Fibroblast of lung (primary cell): Measurements from ENCODE around the gene ITGB7. TPM values are rescaled to one million over a fixed set of nuclear protein-coding genes. Genes with fewer than 3 reads are reported as not detected.

Experiments
- DNase-seq, 2 donors: peaks; one replicate each; pipeline versions ENCODE4 v3.0.0 to v3.0.0-alpha.2; 2010; ENCODE audit warnings: low read depth in 2 of 2
- H2AFZ ChIP-seq: 2 replicates; pipeline ENCODE4 v1.5.1; 2012; ENCODE audit warnings: low read length, control low read depth, inconsistent platforms
- H3K27ac ChIP-seq: 2 replicates; pipeline ENCODE4 v1.5.1; 2011; ENCODE audit warnings: low read length, control low read depth; ENCODE audit not compliant: insufficient read depth
- H3K27me3 ChIP-seq: 2 replicates; pipeline ENCODE4 v1.5.1; 2011; ENCODE audit warnings: mild to moderate bottlenecking, low read length; ENCODE audit not compliant: control insufficient read depth, insufficient read depth
- H3K36me3 ChIP-seq: 2 replicates; pipeline ENCODE4 v1.5.1; 2011; ENCODE audit warnings: low read length; ENCODE audit not compliant: control insufficient read depth, insufficient read depth
- H3K4me1 ChIP-seq: 2 replicates; pipeline ENCODE4 v1.5.1; 2011; ENCODE audit warnings: low read length; ENCODE audit not compliant: control insufficient read depth, insufficient read depth; ENCODE audit errors: extremely low read depth
- H3K4me2 ChIP-seq: 2 replicates; pipeline ENCODE4 v1.5.1; 2011; ENCODE audit warnings: low read length, control low read depth; ENCODE audit not compliant: insufficient read depth; ENCODE audit errors: extremely low read depth
- H3K4me3 ChIP-seq, 4 experiments: fragments of 200-600 bp in 1 of 4; sonication (generic) in 1 of 4; replicated peaks in 1 of 4; 2 replicates each; pipeline ENCODE4 v1.5.1; 2011 to 2016; ENCODE audit warnings: low read length in 4 of 4, low read depth in 3 of 4, mild to moderate bottlenecking in 3 of 4, control low read depth in 2 of 4, inconsistent platforms in 1 of 4, mixed read lengths in 1 of 4; ENCODE audit not compliant: insufficient read depth in 1 of 4; ENCODE audit errors: control extremely low read depth in 1 of 4
- H3K79me2 ChIP-seq: 2 replicates; pipeline ENCODE4 v1.5.1; 2012; ENCODE audit warnings: mild to moderate bottlenecking, low read length, inconsistent platforms; ENCODE audit not compliant: control insufficient read depth, insufficient read depth
- H3K9ac ChIP-seq: 2 replicates; pipeline ENCODE4 v1.5.1; 2011; ENCODE audit warnings: mild to moderate bottlenecking, low read length, control low read depth; ENCODE audit not compliant: insufficient read depth
- H3K9me3 ChIP-seq: 2 replicates; pipeline ENCODE4 v1.5.1; 2012; ENCODE audit warnings: low read depth, low read length; ENCODE audit not compliant: control insufficient read depth, insufficient read depth
- H4K20me1 ChIP-seq: 2 replicates; pipeline ENCODE4 v1.5.1; 2011; ENCODE audit warnings: low read length; ENCODE audit not compliant: control insufficient read depth, insufficient read depth; ENCODE audit errors: extremely low read depth
- CTCF ChIP-seq, 2 donors: IDR thresholded peaks in 1 of 2; conservative IDR thresholded peaks in 1 of 2; 1 replicate in 1 of 2; 2 replicates in 1 of 2; pipeline ENCODE4 v1.5.1; 2011 to 2012; ENCODE audit warnings: low read length in 2 of 2, control low read depth in 1 of 2, inconsistent platforms in 1 of 2, low read depth in 1 of 2, mild to moderate bottlenecking in 1 of 2
- EZH2 ChIP-seq: IDR thresholded peaks from 2 replicates; pipeline ENCODE4 v1.5.1; 2012; ENCODE audit warnings: low read length, control low read depth, mild to moderate bottlenecking; ENCODE audit errors: missing control alignments
- polyA minus RNA-seq: library from RNA; depleted of rRNA, polyadenylated mRNA; stranded (reverse); fragments of >200 nt; gene quantifications from 2 replicates; pipeline ENCODE4 v1.2.3, GENCODE V29; 2011; ENCODE audit warnings: low replicate concordance
- polyA plus RNA-seq, 2 donors: library from polyadenylated mRNA; depleted of rRNA in 1 of 2; stranded (reverse) in 1 of 2; unstranded in 1 of 2; fragments of >200 nt; gene quantifications; 2 replicates each; pipeline ENCODE4 v1.2.1, GENCODE V29; 2011 to 2012; ENCODE audit warnings: missing spikeins in 1 of 2
- total RNA-seq: library from RNA; depleted of rRNA; stranded (reverse); fragments of >200 nt; gene quantifications from 2 replicates; pipeline ENCODE4 v1.2.1, GENCODE V29; 2014

ITGB7 gene
- total RNA-seq: 0.26 and 0.50 TPM in 2 replicates
- 0.15 and 0.20 TPM in 2 replicates for polyA plus RNA-seq
- 0.22 and 0.38 TPM in 2 replicates for polyA plus RNA-seq (2012)
- not detected in 2 replicates for polyA minus RNA-seq

GRCh38 chr12:53207042-53207441, at the start of gene ITGB7:
Gene ITGB7, minus strand, starts transcription at chr12:53207251. Its CDS starts 6,808 bp downstream, at chr12:53200443.
- H4K20me1 ChIP-seq: no peaks in the 10 kb centered on the region
- H2AFZ ChIP-seq: no peak within 1 kb of the TSS
- no peaks in the 10 kb centered on the region for H3K27me3 ChIP-seq
- H3K79me2 ChIP-seq: no peaks in the 10 kb centered on the region
- no peak within 1 kb of the TSS for H3K4me3 ChIP-seq
- H3K36me3 ChIP-seq: peaks cover 16% of the 10 kb centered on the region
- H3K9me3 ChIP-seq: no peaks in the 10 kb centered on the region
- H3K4me2 ChIP-seq: no peak within 1 kb of the TSS
- DNase-seq: no peak
- H3K27ac ChIP-seq: peak within 1 kb of the TSS; percentile 53
- TF ChIP-seq EZH2 (no peak), CTCF (conservative IDR thresholded peaks at IDR 0.05 in 1 of 2, IDR thresholded peaks at IDR 0.05 in 1 of 2; ENCODE audit: low read depth in 1 of 2, low read length in 2 of 2) (no peak)
- H3K4me1 ChIP-seq: peaks cover 7% of the 10 kb centered on the region
- no peak within 1 kb of the TSS for H3K9ac ChIP-seq

- H3K9me3 ChIP-seq: no peaks in the 10 kb centered on the region
- no peaks in the 10 kb centered on the region for H3K27me3 ChIP-seq
- peaks cover 11% of the 10 kb centered on the region for H3K4me1 ChIP-seq
- H2AFZ ChIP-seq: no peak overlapping the region
- peaks cover 8% of the 10 kb centered on the region for H3K36me3 ChIP-seq
- H3K27ac ChIP-seq: no peak overlapping the region
- H3K79me2 ChIP-seq: peaks cover 18% of the 10 kb centered on the region
- H3K9ac ChIP-seq: no peak overlapping the region
- no peaks in the 10 kb centered on the region for H4K20me1 ChIP-seq
- DNase-seq: no peak
- no peak overlapping the region for H3K4me3 ChIP-seq
- TF ChIP-seq EZH2 (no peak), CTCF (conservative IDR thresholded peaks at IDR 0.05 in 1 of 2, IDR thresholded peaks at IDR 0.05 in 1 of 2; ENCODE audit: low read depth in 1 of 2, low read length in 2 of 2) (no peak)
- no peak overlapping the region for H3K4me2 ChIP-seq
These were observed 48.9 kb upstream of the ITGB7 start for GRCh38 chr12:53255996-53256395.

- no peak overlapping the region for H3K4me2 ChIP-seq
- H3K27ac ChIP-seq: no peak overlapping the region
- H2AFZ ChIP-seq: no peak overlapping the region
- H3K9me3 ChIP-seq: no peaks in the 10 kb centered on the region
- H3K79me2 ChIP-seq: peaks cover 18% of the 10 kb centered on the region
- TF ChIP-seq CTCF (conservative IDR thresholded peaks at IDR 0.05 in 1 of 2, IDR thresholded peaks at IDR 0.05 in 1 of 2; ENCODE audit: low read depth in 1 of 2, low read length in 2 of 2) (no peak), EZH2 (no peak)
- no peak for DNase-seq
- peaks cover 11% of the 10 kb centered on the region for H3K4me1 ChIP-seq
- H3K9ac ChIP-seq: no peak overlapping the region
- H3K27me3 ChIP-seq: no peaks in the 10 kb centered on the region
- peaks cover 8% of the 10 kb centered on the region for H3K36me3 ChIP-seq
- no peaks in the 10 kb centered on the region for H4K20me1 ChIP-seq
- H3K4me3 ChIP-seq: no peak overlapping the region
These were observed 47.9 kb upstream of the ITGB7 start for GRCh38 chr12:53254816-53255545.
